Ectodermal cell (in vitro differentiated cells): ENCODE results near the gene CCDC32. TPM values are rescaled to one million over a fixed set of nuclear protein-coding genes. Genes with fewer than 3 reads are reported as not detected.
A peak's percentile ranks its signal among the peaks of the same experiment; 100 is the strongest.

Experiments
- H3K27ac ChIP-seq: 2 replicates; pipeline ENCODE4 v1.7.0; 2013; ENCODE audit warnings: mild to moderate bottlenecking, low read depth, low read length; ENCODE audit not compliant: insufficient read depth, poor library complexity, severe bottlenecking
- H3K27me3 ChIP-seq: 2 replicates; pipeline ENCODE4 v1.7.0; 2013; ENCODE audit warnings: mild to moderate bottlenecking, low read length; ENCODE audit not compliant: insufficient read depth, control insufficient read depth, poor library complexity, severe bottlenecking
- H3K36me3 ChIP-seq: one replicate; pipeline ENCODE4 v1.7.0; 2013; ENCODE audit warnings: low read length; ENCODE audit not compliant: control insufficient read depth, insufficient read depth
- H3K4me1 ChIP-seq: one replicate; pipeline ENCODE4 v1.7.0; 2013; ENCODE audit warnings: low read length; ENCODE audit not compliant: control insufficient read depth, insufficient read depth
- H3K4me3 ChIP-seq: 2 replicates; pipeline ENCODE4 v1.7.0; 2013; ENCODE audit warnings: low read depth, low read length, control low read depth; ENCODE audit not compliant: insufficient read depth
- H3K9me3 ChIP-seq: 2 replicates; pipeline ENCODE4 v1.7.0; 2013; ENCODE audit warnings: mild to moderate bottlenecking, low read length, moderate library complexity; ENCODE audit not compliant: control insufficient read depth
- WGBS, 2 experiments: methylation state at CpG; one replicate each; pipeline ENCODE4 v1.1.7; 2013; ENCODE audit warnings: missing lambda C conversion rate in 2 of 2; 5-methylcytosine and 5-hydroxymethylcytosine counted together
- polyA plus RNA-seq, 4 experiments: library from polyadenylated mRNA; stranded (reverse); fragments of 50-300 nt; gene quantifications; one replicate each; pipeline ENCODE4 v1.2.3, GENCODE V29; 2013

The CCDC32 gene, protein sequence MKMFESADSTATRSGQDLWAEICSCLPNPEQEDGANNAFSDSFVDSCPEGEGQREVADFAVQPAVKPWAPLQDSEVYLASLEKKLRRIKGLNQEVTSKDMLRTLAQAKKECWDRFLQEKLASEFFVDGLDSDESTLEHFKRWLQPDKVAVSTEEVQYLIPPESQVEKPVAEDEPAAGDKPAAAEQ
- 17.8 TPM for polyA plus RNA-seq (2013, experiment 1 of 4)
- polyA plus RNA-seq (2013, experiment 2 of 4) = 18.3 TPM
- polyA plus RNA-seq (2013, experiment 3 of 4) = 21.9 TPM
- 26.1 TPM for polyA plus RNA-seq (2013, experiment 4 of 4)

GRCh38 chr15:40564591-40565332 is at the start of gene CCDC32:
Gene CCDC32, minus strand, starts transcription at chr15:40565042. Its CDS starts 2,027 bp downstream, at chr15:40563015.
- Histone ChIP-seq H3K4me3 (peak within 1 kb of the TSS; percentile 81), H3K4me1 (no peaks in the 10 kb centered on the region), H3K9me3 (no peaks in the 10 kb centered on the region), H3K36me3 (no peaks in the 10 kb centered on the region), H3K27ac (peak within 1 kb of the TSS; percentile 17), H3K27me3 (peaks cover 4% of the 10 kb centered on the region)
- 1 to 2% methylated on average over 40 of the region's 40 CpGs for WGBS, 2 experiments

DNA sequence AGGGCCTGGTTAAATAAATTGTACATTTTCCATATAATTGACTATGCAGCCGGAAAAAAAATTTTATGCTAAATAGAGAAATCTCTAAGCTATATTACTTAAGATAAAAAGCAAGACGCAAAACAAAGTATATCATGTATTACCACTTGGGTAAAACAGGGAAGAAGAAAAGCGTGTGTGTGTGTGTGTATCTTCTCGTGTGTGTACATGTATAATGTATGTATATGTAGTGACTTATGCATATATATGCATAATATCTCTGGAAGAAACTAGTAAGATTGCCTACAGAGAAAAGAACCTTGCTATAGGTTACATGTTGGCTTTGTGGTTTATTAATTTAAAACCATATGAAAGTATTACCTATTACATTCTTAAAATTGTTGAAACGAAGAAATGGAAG is 48.2 kb upstream of the CCDC32 start:
- no peak overlapping the region for H3K27ac ChIP-seq
- H3K27me3 ChIP-seq = no peaks in the 10 kb centered on the region
- H3K4me3 ChIP-seq = no peak overlapping the region
- no peaks in the 10 kb centered on the region for H3K4me1 ChIP-seq
- no peaks in the 10 kb centered on the region for H3K9me3 ChIP-seq
- H3K36me3 ChIP-seq = no peaks in the 10 kb centered on the region
- 70 to 85% methylated on average over 3 of the region's 5 CpGs for WGBS, 2 experiments

- H3K27me3 ChIP-seq = no peaks in the 10 kb centered on the region
- H3K4me3 ChIP-seq = no peak overlapping the region
- H3K4me1 ChIP-seq = no peaks in the 10 kb centered on the region
- H3K36me3 ChIP-seq = no peaks in the 10 kb centered on the region
- H3K9me3 ChIP-seq = no peaks in the 10 kb centered on the region
- H3K27ac ChIP-seq = no peak overlapping the region
These were observed 39.1 kb upstream of the CCDC32 start for GRCh38 chr15:40603935-40604334.

- Histone ChIP-seq H3K27me3 (no peaks in the 10 kb centered on the region), H3K4me1 (no peaks in the 10 kb centered on the region), H3K9me3 (no peaks in the 10 kb centered on the region), H3K36me3 (no peaks in the 10 kb centered on the region), H3K4me3 (no peak overlapping the region), H3K27ac (no peak overlapping the region)
- 92% methylated on average over 12 of the region's 12 CpGs for WGBS, 2 experiments
These were observed 36.1 kb upstream of the CCDC32 start for GRCh38 chr15:40600956-40601355.

GRCh38 chr15:40598672-40599071 is 33.8 kb upstream of the CCDC32 start:
- WGBS, 2 experiments = 85% methylated on average over 3 to 4 of the region's 4 CpGs
- H3K27me3 ChIP-seq = no peaks in the 10 kb centered on the region
- H3K27ac ChIP-seq = no peak overlapping the region
- no peaks in the 10 kb centered on the region for H3K9me3 ChIP-seq
- no peaks in the 10 kb centered on the region for H3K4me1 ChIP-seq
- no peak overlapping the region for H3K4me3 ChIP-seq
- no peaks in the 10 kb centered on the region for H3K36me3 ChIP-seq

DNA sequence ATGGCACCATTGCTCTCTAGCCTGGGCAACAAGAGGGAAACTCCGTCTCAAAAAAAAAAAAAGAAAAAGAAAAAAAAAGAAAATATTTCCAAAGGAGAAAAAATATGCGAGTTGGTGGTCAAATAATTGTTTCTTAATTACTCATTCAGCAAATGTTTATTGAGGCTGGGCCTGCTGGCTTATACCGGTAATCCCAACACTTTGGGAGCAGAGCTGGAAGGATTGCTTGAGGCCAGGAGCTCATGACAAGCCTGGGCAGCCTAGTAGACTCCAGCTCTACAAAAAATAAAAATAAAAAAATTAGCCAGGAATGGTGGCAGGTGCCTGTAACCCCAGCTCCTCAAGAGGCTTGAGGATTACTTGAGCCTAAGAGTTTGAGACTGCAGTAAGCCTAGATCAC is 33.3 kb upstream of the CCDC32 start:
- no peak overlapping the region for H3K4me3 ChIP-seq
- 59 to 67% methylated on average over 3 of the region's 3 CpGs for WGBS, 2 experiments
- H3K27ac ChIP-seq = no peak overlapping the region
- H3K4me1 ChIP-seq = no peaks in the 10 kb centered on the region
- H3K9me3 ChIP-seq = no peaks in the 10 kb centered on the region
- H3K36me3 ChIP-seq = no peaks in the 10 kb centered on the region
- no peaks in the 10 kb centered on the region for H3K27me3 ChIP-seq

GRCh38 chr15:40597024-40597423 is 32.2 kb upstream of the CCDC32 start:
- Histone ChIP-seq H3K9me3 (no peaks in the 10 kb centered on the region), H3K4me3 (no peak overlapping the region)

GRCh38 chr15:40595773-40596172 is 30.9 kb upstream of the CCDC32 start:
- H3K36me3 ChIP-seq = no peaks in the 10 kb centered on the region
- no peaks in the 10 kb centered on the region for H3K9me3 ChIP-seq
- no peak overlapping the region for H3K4me3 ChIP-seq
- 98 to 99% methylated on average over 4 to 5 of the region's 5 CpGs for WGBS, 2 experiments
- no peak overlapping the region for H3K27ac ChIP-seq
- H3K4me1 ChIP-seq = peaks cover 4% of the 10 kb centered on the region
- H3K27me3 ChIP-seq = no peaks in the 10 kb centered on the region

More at GRCh38 chr15:40597024-40597423, 32.2 kb upstream of the CCDC32 start:
- Histone ChIP-seq H3K27me3 (no peaks in the 10 kb centered on the region), H3K27ac (no peak overlapping the region), H3K36me3 (no peaks in the 10 kb centered on the region), H3K4me1 (no peaks in the 10 kb centered on the region)
- 91 to 92% methylated on average over 2 of the region's 2 CpGs for WGBS, 2 experiments

GRCh38 chr15:40595219-40595618 is 30.4 kb upstream of the CCDC32 start:
- Histone ChIP-seq H3K36me3 (no peaks in the 10 kb centered on the region), H3K27ac (no peak overlapping the region), H3K4me3 (peak overlapping the region; percentile 73), H3K9me3 (no peaks in the 10 kb centered on the region), H3K4me1 (peaks cover 4% of the 10 kb centered on the region), H3K27me3 (no peaks in the 10 kb centered on the region)
- WGBS, 2 experiments = 58 to 63% methylated on average over 5 of the region's 5 CpGs

- Histone ChIP-seq H3K4me3 (peak overlapping the region; percentile 73), H3K36me3 (no peaks in the 10 kb centered on the region), H3K27me3 (no peaks in the 10 kb centered on the region), H3K4me1 (peaks cover 4% of the 10 kb centered on the region), H3K27ac (peak overlapping the region; percentile 97), H3K9me3 (no peaks in the 10 kb centered on the region)
- WGBS, 2 experiments = 0% methylated on average over 31 of the region's 31 CpGs
These were observed 29.6 kb upstream of the CCDC32 start for GRCh38 chr15:40594429-40594836.
